ENCODE measurements around the gene DOK3. TPM values are rescaled to one million over a fixed set of nuclear protein-coding genes. Genes with fewer than 3 reads are reported as not detected.

DOK3 gene
- total RNA-seq, 1 experiment from 2014 or later, result 8.0 TPM

- ChIA-PET RAD21 (ENCODE audit: low non-redundant PET in 1 of 2, low total read pairs in 2 of 2, uncharacterized antibody in 2 of 2, unreplicated experiment in 2 of 2) (interaction anchor here (0.6 to 1.0 kb wide), 3 partner anchors 92 to 113 kb away, joined by 3 to 5 read pairs (median 3); no protein-coding TSS in a partner anchor), CTCF (interaction anchor here (0.9 to 4.1 kb wide), 12 partner anchors 10 to 187 kb away, joined by 3 to 28 read pairs (median 6); partner anchors contain the start of gene PRR7), POLR2A (interaction anchor here (0.6 to 6.4 kb wide), 21 partner anchors 10 to 410 kb away, joined by 3 to 54 read pairs (median 4); partner anchors contain the start of genes DBN1, DDX41 and FGFR4)
- no peaks in the 10 kb centered on the region for H3K9me2 ChIP-seq (ENCODE audit: insufficient read depth)
- TF ChIP-seq ZNF274 (IDR thresholded peaks at IDR 0.05; ENCODE audit: low read depth, low read length) (no peak), ZFX (IDR thresholded peaks at IDR 0.05) (0 out of 2 replicates have a peak, but pooled peaks have one; percentile 26), FOSL1 (IDR thresholded peaks at IDR 0.05; ENCODE audit: low read depth) (no peak), POLR2AphosphoS5 (IDR thresholded peaks at IDR 0.05; ENCODE audit: low read depth, low read length) (peak; percentile 35; the same call in 1 of the 2 replicates), CTCF (IDR thresholded peaks at IDR 0.05 in 2 of 3, conservative IDR thresholded peaks at IDR 0.05 in 1 of 3; ENCODE audit: borderline replicate concordance in 1 of 3, insufficient read depth in 1 of 3, low read depth in 2 of 3, low read length in 2 of 3) (no peak)
- ATAC-seq (peak; percentile 48), DNase-seq (ENCODE audit: low read depth, low spot score) (peak; percentile 40)
- H3K27me3 ChIP-seq (ENCODE audit: insufficient read depth, low read length), result no peaks in the 10 kb centered on the region
- peak overlapping the region; percentile 94 for H3K9ac ChIP-seq (ENCODE audit: low read length)
- peaks cover 39 to 69% of the 10 kb centered on the region in 2 experiments for H3K4me1 ChIP-seq (ENCODE audit: control insufficient read depth in 1 of 2, insufficient read depth in 2 of 2, low read length in 2 of 2)
- peaks cover 48% of the 10 kb centered on the region for H3K79me2 ChIP-seq (ENCODE audit: insufficient read depth, low read length)
- BruUV-seq (replicated peaks), result no TSS peak
- H3K4me3 ChIP-seq (replicated peaks in 1 of 2; ENCODE audit: low read depth in 1 of 2, low read length in 2 of 2), result peak overlapping the region; percentile 88 to 89
- no peak overlapping the region for H2AFZ ChIP-seq (ENCODE audit: low read depth, low read length, poor library complexity, severe bottlenecking)
- H3K4me2 ChIP-seq (ENCODE audit: low read length), result peak overlapping the region; percentile 99
- peaks cover 7% of the 10 kb centered on the region; the same call in 1 of the 2 replicates for H4K20me1 ChIP-seq (ENCODE audit: insufficient read depth)
- H3K27ac ChIP-seq (ENCODE audit: low read depth, low read length), result peak overlapping the region; percentile 96
- peaks cover 0 to 6% of the 10 kb centered on the region in 2 experiments; a peak in 2 of 4 replicates for H3K36me3 ChIP-seq (ENCODE audit: control insufficient read depth in 1 of 2, insufficient read depth in 2 of 2, low read length in 2 of 2)
- H3K9me3 ChIP-seq (ENCODE audit: control insufficient read depth in 1 of 2, insufficient read depth in 1 of 2, low read depth in 1 of 2, low read length in 2 of 2), result no peaks in the 10 kb centered on the region
- intact Hi-C loops (cut with micrococcal nuclease), result loop anchor here (1.0 to 5.0 kb wide), 6 partner anchors 22 to 185 kb away; partner anchors contain the start of genes B4GALT7, MXD3 and PFN3
Observed at GRCh38 chr5:177496727-177497291, 12.8 kb downstream of the DOK3 start.
